ENCODE data around the gene THADA.
"Not testable (repeated sequence)": the region's sequence is repeated elsewhere in the genome, so short reads cannot be mapped to it uniquely, and the experiment has no call there.

The THADA gene

DNA sequence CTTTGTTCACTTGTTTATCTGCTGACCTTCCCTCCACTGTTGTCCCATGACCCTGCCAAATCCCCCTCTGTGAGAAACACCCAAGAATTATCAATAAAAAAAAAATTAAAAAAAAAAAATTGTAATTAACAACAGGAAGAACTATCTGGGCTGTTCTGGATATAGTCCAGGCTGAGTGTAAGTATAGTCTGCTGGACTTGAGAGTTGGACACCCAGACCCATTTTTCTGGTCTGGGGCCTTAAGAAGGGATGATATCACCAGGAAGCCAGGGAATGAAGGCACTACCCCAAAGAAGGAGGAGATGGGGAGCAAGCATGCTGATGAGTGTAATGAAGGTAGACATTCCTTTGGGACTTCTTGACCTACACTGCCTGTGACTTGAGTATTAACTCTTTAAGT is 297.3 kb downstream of the THADA start:
- DNase-seq (ENCODE audit: low read depth) = no peak

DNA sequence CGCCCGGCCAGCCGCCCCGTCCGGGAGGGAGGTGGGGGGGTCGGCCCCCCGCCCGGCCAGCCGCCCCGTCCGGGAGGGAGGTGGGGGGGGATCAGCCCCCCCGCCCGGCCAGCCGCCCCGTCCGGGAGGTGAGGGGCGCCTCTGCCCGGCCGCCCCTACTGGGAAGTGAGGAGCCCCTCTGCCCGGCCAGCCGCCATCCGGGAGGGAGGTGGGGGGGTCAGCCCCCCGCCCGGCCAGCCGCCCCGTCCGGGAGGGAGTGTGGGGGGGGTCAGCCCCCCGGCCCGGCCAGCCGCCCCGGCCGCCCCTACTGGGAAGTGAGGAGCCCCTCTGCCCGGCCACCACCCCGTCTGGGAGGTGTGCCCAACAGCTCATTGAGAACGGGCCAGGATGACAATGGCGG is 298.1 kb downstream of the THADA start:
- DNase-seq (ENCODE audit: low read depth) = not testable (repeated sequence)

DNA sequence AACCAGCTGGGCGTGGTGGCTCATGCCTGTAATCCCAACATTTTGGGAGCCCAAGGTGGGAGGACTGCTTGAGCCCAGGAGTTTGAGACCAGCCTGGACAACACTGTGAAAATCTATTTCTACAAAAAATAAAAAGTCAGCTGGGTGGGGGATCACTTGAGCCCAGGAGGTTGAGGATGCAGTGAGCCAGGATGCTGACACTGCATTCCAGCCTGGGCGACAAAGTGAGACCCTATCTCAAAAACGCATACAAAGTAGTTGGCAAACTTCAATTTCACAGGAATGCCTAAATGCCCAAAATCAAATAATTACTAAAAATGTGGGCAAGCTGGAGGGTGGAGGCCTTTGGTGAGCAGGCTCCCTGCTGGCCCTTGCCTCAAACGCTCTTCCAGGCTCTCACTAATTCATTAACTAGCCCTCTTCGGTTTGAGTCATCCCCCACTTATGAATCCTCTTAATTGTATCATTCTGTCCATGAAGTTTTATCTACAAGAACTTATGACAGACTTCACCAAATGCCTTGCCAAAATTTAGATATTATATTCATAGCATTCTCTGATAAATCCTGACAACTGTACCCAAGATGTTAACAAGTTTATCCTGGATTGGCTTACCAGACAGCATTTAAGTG is 300.8 kb downstream of the THADA start:
- DNase-seq (ENCODE audit: low read depth) = no peak

DNA sequence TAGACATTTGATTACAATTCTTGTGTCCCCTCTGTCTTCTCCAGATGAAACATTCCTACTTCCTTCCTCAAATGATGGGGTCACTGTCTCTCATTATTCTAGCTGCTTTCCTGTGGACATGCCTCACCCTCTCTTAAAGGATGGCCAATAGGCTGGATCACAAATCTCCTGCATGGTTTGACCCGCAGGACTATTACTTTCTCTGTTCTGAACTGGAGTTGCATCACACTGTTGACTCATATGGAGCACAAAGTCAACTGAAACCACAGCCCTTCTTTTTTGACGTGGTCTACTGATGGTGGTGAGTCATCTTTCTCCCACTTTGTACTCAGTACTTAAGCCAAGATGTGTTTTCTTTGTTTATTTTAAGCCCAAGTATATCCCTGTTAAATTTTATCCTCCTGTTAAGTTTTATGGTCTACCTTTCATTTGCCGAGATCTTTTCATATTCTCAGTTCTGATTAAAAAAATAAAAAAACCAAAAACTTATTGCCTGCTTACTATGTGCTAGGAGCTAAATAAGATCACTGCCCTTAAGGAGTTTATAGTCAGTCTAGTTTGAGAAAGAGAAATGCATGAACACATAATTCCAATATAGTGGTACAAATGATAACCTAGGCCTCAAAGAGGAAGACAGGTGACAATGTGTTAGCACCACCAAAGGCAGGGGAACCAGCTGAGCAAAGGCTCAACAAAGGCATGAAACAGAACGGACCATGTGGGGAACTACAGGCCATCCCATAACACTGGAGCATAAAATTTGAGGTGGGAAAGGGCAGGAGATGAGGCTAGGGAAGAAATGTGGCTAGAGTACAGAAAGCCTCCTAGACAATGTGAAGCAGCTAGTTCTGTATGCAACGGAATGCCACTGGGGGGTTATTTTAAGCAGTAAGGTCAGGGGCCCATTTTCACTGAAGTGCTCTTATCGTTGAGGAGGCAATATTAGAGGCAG is 301.8 kb downstream of the THADA start:
- DNase-seq (ENCODE audit: low read depth) = peak; percentile 10

DNA sequence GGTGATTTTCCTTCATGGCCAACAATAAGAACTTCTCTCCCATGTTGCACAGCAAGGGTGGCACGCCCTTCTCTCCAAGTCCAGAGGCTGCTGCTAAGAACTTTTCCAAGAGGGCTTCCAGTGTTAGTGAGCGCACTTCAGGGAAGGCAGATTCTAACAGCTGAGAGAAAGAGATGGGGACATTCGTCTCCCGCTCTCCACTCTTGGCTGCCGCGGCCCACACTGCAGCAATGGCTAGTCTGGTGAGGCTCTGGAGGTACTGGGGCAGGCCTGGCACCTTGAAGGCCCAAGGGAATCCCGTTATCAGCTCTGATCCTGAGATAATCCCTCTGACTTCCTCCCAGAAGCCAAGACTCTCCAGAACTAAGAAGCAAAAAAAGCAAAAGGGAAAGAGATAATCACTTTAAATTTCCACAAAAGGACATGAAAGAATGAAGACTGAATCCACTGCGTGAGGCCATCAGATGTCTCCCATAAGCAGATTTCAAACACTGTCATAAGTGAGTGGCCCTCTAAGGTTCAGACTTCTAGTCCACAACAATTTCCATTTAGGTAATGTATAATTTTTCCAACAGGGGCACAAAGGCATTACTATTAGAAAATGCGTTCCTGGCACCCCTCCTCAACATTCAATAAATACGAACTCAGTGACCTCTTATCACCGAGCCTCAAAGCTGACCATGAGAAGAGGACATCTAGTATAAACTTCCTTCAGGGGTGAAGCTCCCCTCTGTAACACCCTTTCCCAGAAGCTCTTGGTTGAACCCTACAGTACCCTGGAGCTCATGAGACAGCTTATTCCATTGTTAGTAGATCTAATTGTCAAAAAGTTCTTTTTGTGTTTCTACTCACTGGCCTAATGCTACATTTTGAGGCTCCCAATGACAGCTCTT is 302.7 kb downstream of the THADA start:
- no peak for DNase-seq (ENCODE audit: low read depth)

DNA sequence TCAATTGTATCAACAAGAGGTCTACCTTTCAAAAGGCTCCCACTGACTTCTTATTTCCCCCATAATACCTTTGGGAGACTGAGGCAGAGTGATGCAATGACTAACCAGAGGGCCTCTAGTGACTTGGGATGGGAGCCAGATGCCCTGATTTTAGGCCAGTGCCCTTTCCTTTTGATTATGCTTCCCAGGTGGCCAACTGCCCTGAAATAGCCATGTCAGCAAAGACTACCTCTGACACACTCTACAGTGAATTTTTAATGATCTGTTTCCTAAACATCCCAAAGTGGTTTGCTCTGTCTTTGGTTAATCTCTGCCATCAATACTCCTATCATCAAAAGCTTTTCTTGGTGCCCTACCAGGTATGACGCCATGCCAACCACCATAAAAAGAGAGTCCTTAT is 303.5 kb downstream of the THADA start:
- no peak for DNase-seq (ENCODE audit: low read depth)

DNA sequence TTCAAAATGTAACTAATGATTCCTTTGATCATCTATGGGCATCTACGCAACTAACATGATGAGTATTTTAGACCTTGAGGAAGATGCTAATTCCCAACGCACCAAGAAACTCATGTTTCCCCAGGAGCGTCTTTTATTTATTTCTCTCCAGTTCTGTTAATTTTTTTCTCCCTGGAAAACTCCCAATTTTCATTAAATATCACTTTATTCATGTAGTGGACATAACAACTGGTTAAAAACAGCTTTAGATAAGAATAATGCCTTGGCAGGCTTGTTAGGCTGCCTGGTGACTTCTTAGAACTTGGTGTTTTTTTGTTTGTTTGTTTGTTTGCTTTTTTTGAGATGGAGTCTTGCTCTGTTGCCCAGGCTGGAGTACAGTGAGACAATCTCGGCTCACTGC is 306.5 kb downstream of the THADA start:
- no peak for DNase-seq (ENCODE audit: low read depth)

DNA sequence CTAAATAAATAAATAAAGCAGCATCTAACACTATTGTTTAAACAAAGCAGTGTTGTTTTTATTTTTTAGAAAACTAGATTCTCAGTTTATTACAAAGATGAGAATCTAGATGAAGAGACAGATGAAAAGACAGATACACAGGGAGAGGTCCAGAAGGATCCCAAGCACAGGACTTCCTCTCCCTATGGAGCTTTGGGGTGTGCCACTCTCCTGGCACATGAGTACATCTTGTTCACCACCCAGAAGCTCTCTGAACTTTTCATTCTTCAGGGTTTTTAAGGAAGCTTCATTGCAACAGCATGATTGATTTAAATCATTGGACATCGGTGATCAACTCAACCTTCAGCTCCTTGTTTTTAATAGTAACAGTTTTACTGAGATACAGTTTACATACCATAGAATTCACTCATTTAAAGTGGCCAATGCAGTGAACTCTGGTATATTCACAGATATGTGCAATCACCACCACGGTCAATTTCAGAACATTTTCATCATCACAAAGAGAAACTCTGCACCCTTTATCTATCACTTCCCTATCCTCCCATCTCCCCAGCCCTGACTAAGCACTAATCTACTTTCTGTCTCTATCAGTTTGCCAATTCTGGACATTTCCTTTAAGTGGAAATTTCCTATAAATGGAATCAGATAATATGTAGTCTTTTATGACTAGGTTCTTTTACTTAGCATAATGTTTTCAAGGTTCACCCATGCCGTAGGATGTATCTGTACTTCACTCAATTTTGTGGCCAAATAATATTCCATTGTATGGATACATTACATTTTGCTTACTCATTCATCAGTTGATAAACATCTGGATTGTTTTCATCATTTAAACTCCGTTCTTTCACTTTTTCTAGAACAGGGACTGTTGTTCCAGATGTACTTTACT is 307.2 kb downstream of the THADA start:
- DNase-seq (ENCODE audit: low read depth) = no peak

DNA sequence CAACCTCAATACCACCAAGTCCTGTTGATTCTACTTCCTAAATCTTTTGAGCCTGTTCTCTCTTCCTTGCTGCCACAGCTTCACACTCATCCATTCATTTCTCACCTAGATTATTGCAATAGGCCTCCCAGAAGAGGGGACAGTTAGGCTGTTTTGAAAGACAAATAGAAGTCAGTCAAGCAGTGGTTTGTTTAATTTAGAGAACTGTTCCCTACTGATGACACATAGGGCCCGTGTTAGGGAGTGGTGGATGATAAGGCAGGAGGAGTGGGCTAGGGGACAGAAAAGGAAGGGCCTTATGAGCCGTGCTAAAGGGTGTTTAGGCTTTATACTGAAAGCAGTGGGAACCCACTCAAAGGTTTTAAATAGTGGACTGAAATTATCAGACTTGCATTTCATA is 309.9 kb downstream of the THADA start:
- no peak for DNase-seq (ENCODE audit: low read depth)

DNA sequence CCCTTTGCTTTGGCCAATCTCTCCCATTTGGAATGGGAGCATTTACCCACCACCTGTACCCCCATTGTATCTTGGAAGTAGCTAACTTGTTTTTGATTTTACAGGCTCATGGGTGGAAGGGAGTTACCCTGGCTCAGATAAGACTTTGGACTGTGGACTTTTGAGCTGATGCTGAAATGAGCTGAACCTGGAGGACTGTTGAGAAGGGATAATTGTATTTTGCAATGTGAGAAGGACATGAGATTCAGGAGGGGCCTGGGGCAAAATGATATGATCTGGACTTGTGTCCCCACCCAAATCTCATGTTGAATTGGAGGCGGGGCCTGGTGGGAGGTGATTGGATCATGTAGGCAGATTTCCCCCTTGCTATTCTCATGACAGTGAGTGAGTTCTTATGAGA is 310.9 kb downstream of the THADA start:
- no peak for DNase-seq (ENCODE audit: low read depth)

DNA sequence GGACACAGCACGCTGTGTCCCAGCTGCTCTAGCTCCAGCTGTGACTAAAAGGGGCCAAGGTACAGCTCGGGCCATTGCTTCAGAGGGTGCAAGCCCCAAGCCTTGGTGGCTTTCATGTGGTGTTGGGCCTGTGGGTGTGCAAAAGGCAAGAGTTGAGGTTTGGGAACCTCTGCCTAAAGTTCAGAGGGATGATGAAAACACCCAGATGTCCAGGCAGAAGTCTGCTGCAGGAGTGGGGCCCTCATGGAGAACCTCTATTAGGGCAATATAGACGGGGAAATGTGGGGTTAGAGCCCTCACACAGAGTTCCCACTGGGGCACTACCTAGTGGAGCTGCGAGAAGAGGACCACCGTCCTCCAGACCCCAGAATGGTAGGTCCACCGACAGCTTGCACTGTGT is 311.5 kb downstream of the THADA start:
- not testable (repeated sequence) for DNase-seq (ENCODE audit: low read depth)

DNA sequence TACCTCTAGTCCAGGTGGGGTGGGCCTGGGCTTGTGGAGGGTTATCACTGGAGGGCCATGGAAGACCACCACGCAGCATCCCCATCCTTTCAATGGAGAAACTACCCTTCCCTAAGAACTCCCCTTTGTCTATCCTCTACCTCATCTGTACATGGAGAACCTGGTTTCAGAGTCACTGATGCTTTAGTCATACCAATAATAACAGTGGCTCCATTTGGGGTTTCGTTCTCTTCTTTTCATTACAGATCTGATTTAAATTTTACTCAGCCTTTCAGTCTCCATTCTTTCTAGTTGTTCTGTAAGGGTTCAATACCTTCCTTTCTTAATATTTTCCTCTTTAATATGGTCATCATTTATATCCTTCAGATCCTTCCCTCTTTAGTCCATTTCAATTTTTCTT is 314.8 kb downstream of the THADA start:
- no peak for DNase-seq (ENCODE audit: low read depth)

DNA sequence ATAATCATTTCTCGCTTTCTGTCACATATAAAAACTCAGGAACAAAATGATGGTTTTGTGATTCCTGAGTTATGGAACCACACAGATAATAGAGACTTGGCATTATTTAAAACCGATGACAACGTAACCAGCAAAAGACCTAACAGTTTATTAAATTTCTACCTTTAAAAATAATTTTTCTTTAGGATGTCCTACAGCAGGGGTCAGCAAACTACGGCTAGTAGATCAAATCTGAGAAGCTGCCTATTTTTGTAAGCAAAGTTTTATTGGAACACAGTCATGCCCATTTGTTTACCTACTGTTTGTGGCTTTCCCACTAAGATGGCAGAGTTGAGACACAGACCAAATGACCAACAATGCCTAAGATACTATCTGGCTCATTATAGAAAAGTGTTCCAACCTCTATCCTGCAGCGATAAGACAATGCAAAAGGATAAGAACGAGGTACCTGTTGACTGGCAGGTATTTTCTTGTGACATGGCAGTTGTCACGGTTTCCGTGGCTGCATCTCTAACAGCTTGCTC is 316.5 kb downstream of the THADA start:
- DNase-seq (ENCODE audit: low read depth) = no peak

DNA sequence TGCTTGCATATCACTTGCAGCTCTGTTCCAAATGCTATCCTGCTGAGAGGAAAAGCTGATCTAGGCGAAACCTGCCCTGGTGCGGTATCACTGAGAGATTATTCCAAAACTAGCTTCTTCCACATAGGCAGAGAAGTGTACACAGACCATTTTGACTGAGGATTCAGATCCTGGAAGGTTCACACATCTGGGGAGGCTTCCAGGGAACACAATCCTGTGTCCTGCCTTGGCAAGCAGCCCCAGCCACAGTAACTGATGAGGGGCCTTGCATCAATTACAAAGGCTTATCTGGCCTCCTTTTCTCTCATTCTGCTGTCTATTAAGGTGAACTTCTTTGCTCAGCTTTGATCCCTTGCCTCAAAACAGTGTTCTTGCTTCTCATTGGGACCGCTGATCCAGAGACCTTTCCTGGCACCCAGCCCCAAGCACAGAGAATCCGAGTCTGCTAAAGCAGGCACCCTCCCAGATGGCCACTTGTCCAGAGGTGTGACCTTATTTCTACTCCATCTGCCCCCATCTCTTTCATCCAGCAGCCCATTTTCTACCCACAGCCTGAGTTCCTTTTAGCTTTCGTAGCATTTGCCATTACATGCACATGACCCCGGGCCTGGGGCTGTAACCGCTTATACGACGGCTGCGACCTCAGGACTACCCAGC is 317.1 kb downstream of the THADA start:
- DNase-seq (ENCODE audit: low read depth) = no peak

DNA sequence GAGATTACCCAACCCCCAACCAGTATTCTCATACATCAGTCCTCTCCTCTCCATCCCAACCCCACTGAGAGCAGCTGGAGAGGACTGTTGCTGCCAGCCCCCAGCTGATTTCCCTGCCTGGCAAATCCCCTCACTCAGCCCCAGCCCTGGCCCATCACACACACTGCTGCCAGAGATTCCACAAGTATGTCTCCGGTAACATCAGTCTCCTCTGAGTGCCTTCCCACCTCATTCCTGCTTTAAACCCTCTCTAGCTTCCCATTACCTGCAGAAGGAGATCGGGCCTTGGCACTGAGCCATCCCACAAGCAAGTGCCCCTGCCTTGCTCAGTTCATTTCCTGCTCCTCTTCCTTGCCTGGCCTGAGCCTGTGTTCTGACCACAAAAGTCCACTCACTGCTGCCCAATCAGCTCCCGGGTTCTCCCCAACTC is 318.9 kb downstream of the THADA start:
- DNase-seq (ENCODE audit: low read depth) = no peak

DNA sequence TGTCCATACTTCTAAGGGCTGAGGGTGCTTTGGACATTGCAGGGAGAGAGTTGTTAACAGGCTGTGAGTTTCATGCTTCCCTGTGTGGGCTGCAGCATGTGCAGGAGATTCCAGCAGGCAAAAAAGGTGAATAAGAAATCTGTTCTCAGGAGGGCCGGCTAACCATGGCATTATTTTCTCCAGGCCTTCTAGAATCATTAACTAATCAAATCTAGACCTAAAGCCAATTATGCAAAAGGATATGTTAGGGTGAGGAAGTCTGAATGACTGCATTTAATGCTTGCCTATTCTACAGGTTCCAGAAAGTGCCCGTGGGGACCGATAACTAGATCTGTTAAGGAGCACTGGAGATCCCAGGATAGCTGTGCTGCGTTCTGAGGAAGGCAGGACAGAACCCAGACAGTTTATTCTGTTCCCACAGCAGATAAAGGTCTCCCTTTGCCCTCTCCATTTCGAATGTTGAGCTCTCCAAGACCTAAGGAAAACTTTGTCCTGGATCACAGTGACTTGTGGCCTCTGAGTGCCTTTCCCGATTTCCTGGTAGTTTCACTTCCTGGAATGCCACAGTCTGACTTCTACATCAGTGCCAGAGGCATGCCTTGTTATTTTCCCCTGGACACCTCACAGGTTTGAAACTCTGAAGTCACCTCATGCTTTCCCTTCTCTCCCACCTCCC is 319.4 kb downstream of the THADA start:
- DNase-seq (ENCODE audit: low read depth) = no peak

DNA sequence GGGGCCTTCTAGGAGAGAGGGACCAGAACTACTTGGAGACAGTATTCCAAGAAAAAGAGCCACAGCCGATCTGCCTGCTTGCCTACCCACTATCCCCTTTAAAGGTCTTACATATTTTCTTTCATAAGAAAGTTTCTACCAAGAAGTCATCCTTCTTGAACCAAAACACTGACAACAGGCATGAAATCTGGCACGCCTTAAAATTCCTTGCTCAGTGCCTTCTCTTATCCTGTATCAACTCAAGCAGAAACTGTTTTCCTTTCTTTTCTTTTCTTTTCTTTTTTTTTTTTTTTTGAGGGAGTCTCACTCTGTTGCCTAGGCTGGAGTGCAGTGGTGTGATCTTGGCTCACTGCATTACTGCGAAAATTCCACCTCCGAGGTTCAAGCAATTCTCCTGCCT is 321.1 kb downstream of the THADA start:
- no peak for DNase-seq (ENCODE audit: low read depth)

DNA sequence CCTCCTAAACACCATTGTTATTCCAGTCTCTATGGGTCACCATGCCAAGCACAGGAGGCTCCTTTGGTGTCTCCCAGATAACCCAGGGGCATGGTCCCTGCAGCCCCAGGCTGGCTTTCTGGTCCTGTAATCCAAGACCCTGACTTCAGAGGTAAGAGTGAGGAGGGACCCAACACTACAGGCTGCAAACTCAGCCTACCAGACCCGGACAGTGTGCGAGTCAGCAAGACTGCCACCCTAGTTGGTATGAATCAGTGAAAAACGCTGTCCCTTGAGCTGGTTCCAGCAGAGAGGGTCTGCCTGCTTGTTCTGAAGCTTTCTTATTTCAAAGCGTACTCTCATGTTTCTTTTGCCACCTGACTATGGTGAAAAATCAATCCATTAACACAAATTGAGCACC is 321.8 kb downstream of the THADA start:
- no peak for DNase-seq (ENCODE audit: low read depth)

DNA sequence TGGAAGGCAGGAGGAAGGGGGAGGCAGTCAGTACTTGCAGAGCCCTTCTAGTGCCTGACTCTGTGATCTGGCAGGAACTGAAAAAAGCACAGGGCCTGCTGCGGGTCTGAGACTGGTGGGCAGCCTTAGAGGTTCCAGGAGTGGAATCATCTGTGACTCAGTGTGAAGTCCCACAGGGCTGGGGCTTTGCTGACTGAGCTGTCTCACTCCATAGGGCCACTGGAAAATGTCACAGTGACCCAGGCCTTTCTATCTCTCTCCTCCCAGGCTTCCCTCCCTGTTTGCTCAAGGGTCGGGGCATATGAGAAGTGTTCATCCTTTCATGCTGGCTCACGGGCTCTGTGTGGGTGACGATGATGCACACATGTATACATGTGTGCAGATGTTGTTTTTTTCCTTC is 322.3 kb downstream of the THADA start:
- DNase-seq (ENCODE audit: low read depth) = no peak
